ENCODE measurements around the gene CRYGC.

DNA sequence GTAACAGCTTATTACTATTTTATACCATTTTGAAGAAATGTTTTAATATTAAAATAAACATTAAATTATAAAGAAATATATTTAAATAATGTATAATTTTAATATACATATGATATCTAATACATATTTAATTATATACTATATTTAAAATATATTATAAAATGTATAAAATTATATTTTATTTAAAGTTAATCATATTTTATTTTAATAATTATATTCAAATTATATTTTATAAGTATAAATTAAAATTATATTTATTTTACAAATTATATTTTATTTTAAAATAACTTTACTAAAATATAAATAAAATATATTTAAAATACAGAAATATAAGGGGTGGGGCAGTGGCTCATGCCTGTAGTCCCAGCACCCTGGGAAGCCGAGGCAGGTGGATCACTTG is 7.4 kb downstream of the CRYGC start:
- TF ChIP-seq, protein P1, sequence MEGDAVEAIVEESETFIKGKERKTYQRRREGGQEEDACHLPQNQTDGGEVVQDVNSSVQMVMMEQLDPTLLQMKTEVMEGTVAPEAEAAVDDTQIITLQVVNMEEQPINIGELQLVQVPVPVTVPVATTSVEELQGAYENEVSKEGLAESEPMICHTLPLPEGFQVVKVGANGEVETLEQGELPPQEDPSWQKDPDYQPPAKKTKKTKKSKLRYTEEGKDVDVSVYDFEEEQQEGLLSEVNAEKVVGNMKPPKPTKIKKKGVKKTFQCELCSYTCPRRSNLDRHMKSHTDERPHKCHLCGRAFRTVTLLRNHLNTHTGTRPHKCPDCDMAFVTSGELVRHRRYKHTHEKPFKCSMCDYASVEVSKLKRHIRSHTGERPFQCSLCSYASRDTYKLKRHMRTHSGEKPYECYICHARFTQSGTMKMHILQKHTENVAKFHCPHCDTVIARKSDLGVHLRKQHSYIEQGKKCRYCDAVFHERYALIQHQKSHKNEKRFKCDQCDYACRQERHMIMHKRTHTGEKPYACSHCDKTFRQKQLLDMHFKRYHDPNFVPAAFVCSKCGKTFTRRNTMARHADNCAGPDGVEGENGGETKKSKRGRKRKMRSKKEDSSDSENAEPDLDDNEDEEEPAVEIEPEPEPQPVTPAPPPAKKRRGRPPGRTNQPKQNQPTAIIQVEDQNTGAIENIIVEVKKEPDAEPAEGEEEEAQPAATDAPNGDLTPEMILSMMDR (IDR thresholded peaks at IDR 0.05) = no peak
- no peak for TF ChIP-seq POLR2A (IDR thresholded peaks at IDR 0.05)

Measured in esophagus squamous epithelium (tissue), 4 donors.